GM18508 (cell line): ENCODE data around the gene HNF1A.

Experiments used
- ATAC-seq: cut with Tn5 transposase; IDR thresholded peaks from one replicate; pipeline ENCODE4 v1.9.1; 2021; ENCODE audit warnings: moderate number of reproducible peaks; ENCODE audit not compliant: insufficient read depth, unreplicated experiment

Gene HNF1A

DNA sequence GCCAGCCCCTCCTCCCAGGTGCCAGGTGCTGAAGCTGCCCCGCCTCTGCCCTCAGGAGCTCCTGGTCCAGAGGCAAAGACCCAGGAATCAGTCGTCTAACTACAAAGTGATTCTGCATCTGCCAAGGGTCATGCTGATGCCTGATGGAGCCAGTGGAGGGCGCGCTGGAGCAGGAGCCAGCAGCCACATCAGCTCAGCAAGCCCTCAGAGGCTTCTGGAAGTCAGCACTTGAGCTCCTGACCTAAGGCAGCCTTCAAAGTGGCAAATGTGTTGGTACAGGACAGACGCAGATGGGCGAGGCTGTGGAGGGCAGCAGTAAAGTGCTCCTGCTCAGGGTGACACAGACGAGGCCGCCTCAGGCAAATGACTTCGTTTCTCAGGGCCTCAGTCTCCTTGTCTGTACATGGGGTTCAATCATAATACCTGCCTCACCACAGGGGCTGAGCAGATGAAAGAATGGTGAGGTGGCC, 27.0 kb downstream of the HNF1A start:
- no peak for ATAC-seq

GRCh38 chr12:121008347-121009098, 30.2 kb downstream of the HNF1A start:
- ATAC-seq = no peak

DNA sequence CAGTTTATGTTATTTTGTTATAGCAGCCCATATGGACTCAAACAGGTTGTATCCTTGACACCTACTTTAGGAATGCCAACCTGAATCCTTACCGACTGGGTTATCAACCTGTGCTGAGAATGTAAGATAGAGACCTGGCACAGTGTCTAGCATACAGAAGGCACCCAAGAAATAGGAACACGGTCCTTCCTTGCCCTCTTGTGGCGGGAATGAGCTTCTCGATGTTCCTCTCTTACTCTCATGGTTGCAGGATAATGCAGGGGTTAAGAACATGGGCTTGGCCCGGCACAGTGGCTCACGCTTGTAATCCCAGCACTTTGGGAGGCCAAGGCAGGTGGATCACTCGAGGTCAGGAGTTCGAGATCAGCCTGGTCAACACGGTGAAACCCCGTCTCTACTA, 31.4 kb downstream of the HNF1A start:
- no peak for ATAC-seq

DNA sequence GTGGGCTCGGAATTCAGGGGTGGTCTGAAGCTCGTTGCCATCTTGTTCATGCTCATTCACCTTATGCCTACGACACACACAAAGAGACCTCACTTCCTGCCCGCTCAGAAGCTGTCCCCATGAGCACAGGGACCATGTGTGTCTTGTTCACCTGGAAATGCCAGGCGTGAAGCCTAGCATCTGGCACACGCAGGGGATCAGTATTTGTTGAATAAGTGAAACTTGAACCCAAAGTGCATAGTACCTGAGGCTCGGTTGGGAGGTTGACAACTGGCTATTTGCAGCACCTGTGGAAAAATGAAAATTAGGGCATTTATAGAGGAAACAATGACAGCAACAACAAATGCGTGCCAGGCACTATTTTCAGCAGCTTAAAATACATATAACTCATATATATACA, 32.5 kb downstream of the HNF1A start:
- no peak for ATAC-seq

DNA sequence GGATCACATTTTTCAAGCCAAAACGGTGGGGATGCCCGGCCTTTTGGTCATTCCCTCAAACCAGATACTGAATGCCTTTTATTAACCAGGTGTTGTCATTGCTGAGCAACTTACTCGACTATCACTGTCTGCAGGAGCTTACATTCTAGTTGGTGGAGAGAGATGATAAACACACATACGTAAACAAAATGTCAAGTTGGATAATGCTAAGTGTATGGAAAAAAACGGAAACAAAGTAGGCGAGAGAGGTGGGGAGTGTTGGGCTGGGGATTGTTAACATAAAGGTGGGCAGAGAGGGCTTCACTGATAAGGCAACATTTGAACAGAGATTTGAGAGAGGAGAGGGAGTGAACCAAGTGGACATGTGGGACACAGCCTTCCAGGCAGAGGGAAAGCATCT, 33.5 kb downstream of the HNF1A start:
- no peak for ATAC-seq

GRCh38 chr12:121013715-121014114, 35.4 kb downstream of the HNF1A start:
- no peak for ATAC-seq

DNA sequence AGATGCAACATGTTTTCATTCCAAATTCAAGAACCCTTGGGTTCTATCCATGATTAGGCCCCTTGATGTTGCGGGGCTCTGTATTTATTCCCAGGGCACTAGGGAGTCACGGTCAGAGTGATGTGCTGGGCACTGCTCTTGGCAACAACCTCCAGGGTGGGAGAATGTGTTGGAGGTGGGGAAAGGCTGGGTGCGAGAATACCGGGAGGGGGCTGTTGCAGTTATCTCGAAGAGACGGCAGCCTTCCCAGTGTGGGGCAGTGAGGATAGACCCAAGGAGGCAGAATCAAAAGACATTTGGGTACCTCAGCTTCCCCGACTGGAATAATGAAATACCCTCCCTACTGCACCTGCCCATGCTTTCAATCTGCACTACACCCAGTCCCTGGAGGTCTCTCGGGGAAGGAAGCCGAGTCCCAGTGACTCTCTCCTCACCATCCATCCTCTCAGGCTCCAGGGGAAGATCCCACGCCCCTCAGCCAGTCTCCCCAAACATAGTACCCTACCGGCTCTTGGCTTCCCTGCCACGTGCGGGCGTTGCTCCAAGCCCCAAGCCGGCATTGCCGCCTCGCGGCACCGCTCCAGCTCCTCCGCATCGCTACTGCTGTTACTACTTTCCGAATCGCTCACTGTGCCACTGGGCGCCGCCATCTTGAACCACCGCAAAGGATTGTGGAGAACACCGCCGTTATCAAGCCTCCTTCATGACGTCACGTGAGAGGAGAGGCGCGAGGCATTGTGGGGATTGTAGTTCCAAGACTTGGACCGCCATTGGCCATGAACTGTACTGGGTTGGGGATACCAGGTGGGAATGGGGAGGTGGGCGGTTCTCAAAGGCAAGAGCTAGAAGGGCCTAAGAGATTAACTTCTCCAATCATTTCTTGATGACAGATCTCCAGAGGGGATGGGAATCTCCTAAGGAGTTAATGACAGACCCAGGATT, 37.8 kb downstream of the HNF1A start, which contains the start of gene C12orf43:
C12orf43 (minus strand) TSS at position 663 of the 942 bp plus-strand sequence; CDS start at position 650, 13 bp downstream.
- peak; percentile 75 for ATAC-seq

- no peak for ATAC-seq
Observed at GRCh38 chr12:121017966-121018491, 39.7 kb downstream of the HNF1A start.

GRCh38 chr12:121018860-121019617, 40.7 kb downstream of the HNF1A start:
- no peak for ATAC-seq

DNA sequence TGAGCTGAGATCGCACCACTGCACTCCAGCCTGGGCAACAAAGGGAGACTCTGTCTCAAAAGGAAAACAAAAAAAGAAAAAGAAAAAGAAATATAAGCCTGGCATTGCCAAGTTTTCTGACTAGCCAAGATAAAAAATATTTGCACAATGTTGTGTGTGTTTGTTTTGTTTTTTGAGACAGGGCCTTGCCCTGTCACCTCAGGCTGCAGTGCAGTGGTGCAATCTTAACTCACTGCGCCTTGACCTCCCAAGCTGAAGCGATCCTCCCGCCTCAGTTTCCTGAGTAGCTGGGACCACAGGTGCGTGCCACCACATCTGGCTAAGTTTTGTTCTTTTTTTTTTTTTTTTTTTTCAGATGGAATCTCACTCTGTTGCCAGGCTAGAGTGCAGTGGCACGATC, 43.4 kb downstream of the HNF1A start:
- ATAC-seq = no peak

- ATAC-seq = no peak
Observed at GRCh38 chr12:121022713-121023112, 44.4 kb downstream of the HNF1A start.

DNA sequence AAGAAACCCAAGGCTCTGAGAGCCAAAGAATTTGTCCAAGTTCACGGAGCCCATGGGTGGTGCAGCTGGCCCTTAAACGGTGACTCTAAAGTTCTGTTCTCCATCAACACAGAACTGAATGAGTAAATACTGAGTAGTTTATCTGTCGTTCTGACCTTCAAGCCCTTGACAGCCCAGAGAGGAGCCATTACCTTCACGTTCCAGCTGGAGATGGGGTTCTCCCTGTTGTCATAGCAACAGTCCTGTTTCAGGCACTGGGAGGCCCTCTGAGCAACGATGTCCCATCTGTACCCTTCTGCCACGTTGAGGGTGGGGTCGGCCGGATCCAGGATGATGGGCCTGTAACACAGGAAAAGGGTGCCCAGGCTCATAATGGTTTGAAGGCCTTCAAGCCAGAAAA, 45.5 kb downstream of the HNF1A start:
- no peak for ATAC-seq

GRCh38 chr12:121025442-121026226, 47.3 kb downstream of the HNF1A start:
- ATAC-seq = no peak

- no peak for ATAC-seq
Observed at GRCh38 chr12:121026274-121027045, 48.1 kb downstream of the HNF1A start.

DNA sequence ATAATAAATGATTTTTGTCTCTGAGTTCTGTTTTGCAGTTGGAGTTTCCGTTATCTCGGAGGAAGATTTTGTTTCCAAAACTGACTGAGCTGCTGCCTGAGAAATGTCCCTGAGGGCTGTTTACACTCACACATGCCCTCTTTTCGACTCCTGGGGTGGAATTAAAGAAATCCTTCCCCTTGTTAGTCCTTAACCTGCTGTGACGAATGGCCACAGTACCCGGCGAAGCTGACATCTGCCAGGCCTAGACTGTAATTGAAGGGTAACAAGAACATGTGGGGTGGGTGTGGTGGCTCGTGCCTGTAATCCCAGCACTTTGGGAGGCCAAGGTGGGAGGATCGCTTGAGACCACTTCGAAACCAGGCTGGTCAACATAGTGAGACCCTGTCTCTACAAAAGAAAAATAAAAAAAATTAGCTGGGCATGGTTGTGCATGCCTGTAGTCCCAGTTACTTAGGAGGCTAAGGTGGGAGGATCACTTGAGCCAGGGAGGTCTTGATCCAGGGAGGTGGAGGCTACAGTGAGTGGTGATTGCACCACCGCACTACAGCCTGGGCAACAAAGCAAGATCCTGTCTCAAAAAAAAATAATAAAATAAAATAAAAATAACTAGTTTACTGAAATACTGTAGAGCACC, 52.4 kb downstream of the HNF1A start:
- ATAC-seq = no peak

GRCh38 chr12:121033625-121034349, 55.4 kb downstream of the HNF1A start:
- ATAC-seq = no peak

DNA sequence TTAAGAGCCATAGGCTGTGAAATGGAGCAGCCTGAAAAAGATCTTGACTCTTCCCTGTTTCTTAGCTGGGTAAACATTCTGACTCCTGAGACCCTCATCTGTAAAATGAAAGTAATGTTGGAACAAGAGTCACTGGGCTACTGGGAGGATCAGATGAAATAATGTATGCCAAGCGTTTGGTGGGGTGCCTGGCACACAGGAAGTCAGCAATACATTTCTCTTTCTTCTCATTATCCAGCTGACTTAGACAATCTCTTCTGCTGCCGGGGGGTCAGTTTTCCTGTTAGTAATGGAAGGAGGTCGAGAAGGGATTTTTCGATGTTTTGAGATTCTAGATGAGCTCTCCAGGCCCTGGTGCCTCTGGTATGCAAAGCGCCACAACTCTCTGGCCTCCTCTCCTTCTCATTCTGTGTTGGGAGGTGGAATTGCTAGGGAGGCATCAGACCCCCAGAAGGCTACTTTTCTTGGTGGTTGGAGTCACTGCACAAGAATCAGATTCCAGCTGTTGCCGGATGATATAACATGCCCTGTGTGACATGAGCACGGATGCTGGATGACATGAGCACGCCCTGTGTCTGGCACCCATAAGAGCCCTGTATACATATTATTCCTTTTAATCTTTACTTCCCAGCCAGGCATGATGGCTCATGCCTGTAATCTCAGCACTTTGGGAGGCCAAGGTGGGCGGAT, 56.4 kb downstream of the HNF1A start:
- ATAC-seq = no peak
